ENCODE results near the gene ZC3H4. TPM values are rescaled to one million over a fixed set of nuclear protein-coding genes. Genes with fewer than 3 reads are reported as not detected.

ZC3H4 gene
- total and polyA plus RNA-seq, 9 of the 15 experiments (the other 6 are each of a cell fraction or from before 2014, with no cell fraction given): 2.2 to 75.6 (median 18.3) TPM

DNA sequence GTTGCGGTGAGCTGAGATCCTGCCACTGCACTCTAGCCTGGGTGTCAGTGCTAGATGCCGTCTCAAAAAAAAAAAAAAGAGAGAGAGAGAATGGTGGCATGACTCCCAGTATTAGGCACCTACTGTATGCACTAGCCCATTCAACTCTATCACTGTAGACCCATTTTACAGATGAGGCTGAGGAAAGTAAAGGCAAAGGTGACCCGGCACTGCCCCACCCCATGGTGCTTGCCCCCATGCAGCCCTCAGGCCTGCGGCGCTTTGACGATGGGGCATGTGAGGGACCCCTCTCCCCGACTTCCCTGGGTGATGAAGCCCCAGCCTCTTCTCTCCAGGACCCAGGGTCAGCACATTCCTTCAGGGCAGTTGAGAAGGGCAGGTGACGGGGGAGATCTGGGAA lies 86.7 kb downstream of the ZC3H4 start (continued):
- no peak for TF ChIP-seq MYC (IDR thresholded peaks at IDR 0.05; ENCODE audit: low read depth, low read length)
- no peak for TF ChIP-seq MYC (CRISPR knock-in tag; IDR thresholded peaks at IDR 0.05; ENCODE audit: borderline replicate concordance, low read depth)
- TF ChIP-seq ERF (CRISPR knock-in tag; IDR thresholded peaks at IDR 0.05): no peak

DNA sequence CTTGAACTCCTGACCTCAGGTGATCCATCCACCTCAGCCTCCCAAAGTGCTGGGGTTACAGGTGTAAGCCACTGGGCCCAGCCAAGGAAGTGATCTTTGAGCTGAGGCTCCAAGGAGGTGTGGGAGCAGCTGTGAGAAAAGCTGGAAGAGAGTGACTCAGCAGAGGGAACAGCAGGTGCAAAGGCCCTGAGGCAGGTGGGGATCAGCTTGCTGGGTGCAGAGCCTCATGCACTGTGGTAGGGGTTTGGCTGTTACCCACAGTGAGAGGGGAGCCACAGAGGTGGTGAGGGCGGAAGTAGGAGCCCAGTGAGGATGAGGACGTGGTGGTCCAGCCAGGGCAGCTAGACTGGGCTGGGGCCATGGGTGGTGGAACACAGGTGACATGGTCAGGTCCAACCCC lies 87.4 kb downstream of the ZC3H4 start:
- ATAC-seq (no peak), FAIRE-seq (no peak), DNase-seq (ENCODE audit: extremely low read depth in 1 of 4, low spot score in 3 of 4) (no peak)
- CTCF ChIA-PET (ENCODE audit: low intra/inter-chr PET ratio): no interaction called here
- H3K9me3 ChIP-seq (replicated peaks; ENCODE audit: control insufficient read depth, insufficient read depth, low read depth, low read length): no peaks in the 10 kb centered on the region
- H3K4me3 ChIP-seq: no peak overlapping the region
- intact Hi-C loops (cut with micrococcal nuclease) (no loop called here), in situ Hi-C loops (cut with MboI) (no loop called here)
- BruUV-seq (replicated peaks): no TSS peak
- no peak overlapping the region for H3K4me2 ChIP-seq (ENCODE audit: insufficient read depth, low read length)
- peaks cover 19 to 33% of the 10 kb centered on the region in 2 experiments for H3K27me3 ChIP-seq (ENCODE audit: control insufficient read depth in 2 of 2, insufficient read depth in 2 of 2, low read length in 2 of 2)
- H2AFZ ChIP-seq (ENCODE audit: low read depth, low read length): no peak overlapping the region
- no peaks in the 10 kb centered on the region for H3K79me2 ChIP-seq (ENCODE audit: control insufficient read depth, insufficient read depth, low read length)
- H3K4me1 ChIP-seq (replicated peaks in 1 of 2; ENCODE audit: control insufficient read depth in 2 of 2, insufficient read depth in 2 of 2, low read length in 2 of 2): peaks cover 0 to 28% of the 10 kb centered on the region in 2 experiments; a peak in 3 of 5 replicates
- no peaks in the 10 kb centered on the region for H3K36me3 ChIP-seq (ENCODE audit: control insufficient read depth, insufficient read depth, low read length)
- H3K9me1 ChIP-seq (ENCODE audit: control insufficient read depth, insufficient read depth, low read length): no peaks in the 10 kb centered on the region
- H3K27ac ChIP-seq (ENCODE audit: extremely low read depth, low read depth, low read length): no peak overlapping the region
- TF ChIP-seq POLR2AphosphoS2 (IDR thresholded peaks at IDR 0.05; ENCODE audit: low read length): no peak
- TF ChIP-seq MECOM (CRISPR knock-in tag; IDR thresholded peaks at IDR 0.05): no peak
- TF ChIP-seq CHCHD3 (CRISPR knock-in tag; IDR thresholded peaks at IDR 0.05): no peak
- peak; percentile 44; the same call in 1 of the 2 replicates for TF ChIP-seq MAFG (tag; conservative IDR thresholded peaks at IDR 0.05)
- TF ChIP-seq KDM1A (IDR thresholded peaks at IDR 0.05): peak; percentile 62 to 65; a peak in 3 of 4 replicates
- TF ChIP-seq BCOR (IDR thresholded peaks at IDR 0.05): peak; percentile 84
- TF ChIP-seq RBM25 (IDR thresholded peaks at IDR 0.05; ENCODE audit: low read depth, low read length, severe bottlenecking): peak; percentile 70
- TF ChIP-seq NFE2 (IDR thresholded peaks at IDR 0.05; ENCODE audit: low read depth): peak; percentile 44; the same call in 1 of the 2 replicates
- no peak for TF ChIP-seq SREBF2 (CRISPR knock-in tag; IDR thresholded peaks at IDR 0.05)
- 0 out of 2 replicates have a peak, but pooled peaks have one; percentile 28 for TF ChIP-seq IRF2 (CRISPR knock-in tag; IDR thresholded peaks at IDR 0.05)
- POLR2A ChIA-PET: interaction anchor here (0.6 to 1.5 kb wide), 3 partner anchors 13 to 209 kb away, joined by 3 read pairs; no protein-coding TSS in a partner anchor
- H3K9ac ChIP-seq (ENCODE audit: insufficient read depth in 1 of 2, low read depth in 2 of 2, low read length in 2 of 2): no peak overlapping the region; a peak in 1 of 4 replicates
- H4K20me1 ChIP-seq (replicated peaks; ENCODE audit: control insufficient read depth, insufficient read depth, low read length): no peaks in the 10 kb centered on the region
- WGBS (ENCODE audit: insufficient coverage, low coverage, missing lambda C conversion rate): 21% methylated on average over 2 of the region's 2 CpGs
